GM19238 (cell line): ENCODE measurements around the gene USB1.
A peak's percentile ranks its signal among the peaks of the same experiment; 100 is the strongest.

ENCODE experiments used
- DNase-seq: peaks from one replicate; pipeline ENCODE4 v3.0.0; 2011; ENCODE audit warnings: low spot score; ENCODE audit not compliant: insufficient read length

The USB1 gene

GRCh38 chr16:58000706-58001676, at the start of gene USB1:
TSS of gene USB1 (plus strand) at chr16:58001407. CDS start at chr16:58001484, 77 bp downstream.
- peak; percentile 99 for DNase-seq

- no peak for DNase-seq
Measured at GRCh38 chr16:57952909-57953308, 48.3 kb upstream of the USB1 start.

- no peak for DNase-seq
Measured at GRCh38 chr16:57953857-57954256, 47.4 kb upstream of the USB1 start.

GRCh38 chr16:57955572-57956188, 45.5 kb upstream of the USB1 start:
- no peak for DNase-seq

GRCh38 chr16:57956270-57956808, 44.9 kb upstream of the USB1 start:
- DNase-seq = no peak

GRCh38 chr16:57956924-57957672, 44.1 kb upstream of the USB1 start:
- DNase-seq = no peak

GRCh38 chr16:57957673-57958392, 43.4 kb upstream of the USB1 start:
- no peak for DNase-seq

- no peak for DNase-seq
Measured at GRCh38 chr16:57958544-57958943, 42.7 kb upstream of the USB1 start.

GRCh38 chr16:57959121-57959520, 42.1 kb upstream of the USB1 start:
- no peak for DNase-seq

GRCh38 chr16:57959804-57960203, 41.4 kb upstream of the USB1 start:
- DNase-seq = no peak

- no peak for DNase-seq
Measured at GRCh38 chr16:57960310-57960709, 40.9 kb upstream of the USB1 start.

- no peak for DNase-seq
Measured at GRCh38 chr16:57960826-57961472, 40.3 kb upstream of the USB1 start.

GRCh38 chr16:57961538-57961937, 39.7 kb upstream of the USB1 start:
- DNase-seq = no peak

GRCh38 chr16:57962046-57962445, 39.2 kb upstream of the USB1 start:
- DNase-seq = no peak

GRCh38 chr16:57962756-57963155, 38.5 kb upstream of the USB1 start:
- DNase-seq = no peak

GRCh38 chr16:57964157-57964700, 37.0 kb upstream of the USB1 start:
- DNase-seq = no peak

- no peak for DNase-seq
Measured at GRCh38 chr16:57966204-57966771, 34.9 kb upstream of the USB1 start.

GRCh38 chr16:57966986-57967385, 34.2 kb upstream of the USB1 start:
- no peak for DNase-seq

GRCh38 chr16:57967916-57968315, 33.3 kb upstream of the USB1 start:
- no peak for DNase-seq
